Caco-2 (cell line): ENCODE results near the gene RPL6. TPM values are rescaled to one million over a fixed set of nuclear protein-coding genes. Genes with fewer than 3 reads are reported as not detected.
"Not testable (repeated sequence)": the region's sequence is repeated elsewhere in the genome, so short reads cannot be mapped to it uniquely, and the experiment has no call there.

ENCODE experiments used
- BruUV-seq: library from RNA; stranded (reverse); fragments of 400-500 nt; replicated peaks from 2 replicates; lab custom pipeline; 2021; lab: Mats Ljungman, UMichigan
- CTCF ChIA-PET: fragments of 300-600 bp; sonication (Branson Sonifier 250); formaldehyde crosslinking; loops from one replicate; lab custom pipeline; 2022; ENCODE audit warnings: antibody characterized with exemption; lab: Charles Lee
- POLR2A ChIA-PET: fragments of 300-600 bp; sonication (Branson Sonifier 250); formaldehyde crosslinking; loops from one replicate; lab custom pipeline; 2022; ENCODE audit warnings: antibody characterized with exemption; lab: Charles Lee
- DNase-seq, 2 experiments: peaks; one replicate each; pipeline versions ENCODE4 v3.0.0 to v3.0.0-alpha.2; 2020 to 2022
- H3K27me3 ChIP-seq: replicated peaks from 2 replicates; pipeline ENCODE4 v1.6.0; 2011; ENCODE audit warnings: low read length; ENCODE audit not compliant: control insufficient read depth, insufficient read depth
- H3K36me3 ChIP-seq: 2 replicates; pipeline ENCODE4 v1.5.1; 2011; ENCODE audit warnings: low read length; ENCODE audit not compliant: control insufficient read depth, insufficient read depth
- H3K4me1 ChIP-seq: fragments of 250-450 bp; sonication (Bioruptor Pico); 2 replicates; pipeline ENCODE4 v1.5.1; 2020; ENCODE audit warnings: mild to moderate bottlenecking
- H3K4me3 ChIP-seq: 2 replicates; pipeline ENCODE4 v1.5.1; 2011; ENCODE audit warnings: low read depth, mild to moderate bottlenecking, control low read depth, low read length
- H3K9me3 ChIP-seq: fragments of 250-450 bp; sonication (Bioruptor Pico); 2 replicates; pipeline ENCODE4 v1.5.1; 2020; ENCODE audit warnings: mild to moderate bottlenecking, moderate library complexity
- H3K27ac Mint-ChIP-seq: one replicate; pipeline ENCODE4 v1.8.0; 2022; ENCODE audit warnings: mixed read lengths; ENCODE audit not compliant: unreplicated experiment
- H3K27me3 Mint-ChIP-seq: one replicate; pipeline ENCODE4 v1.8.0; 2022; ENCODE audit warnings: mixed read lengths; ENCODE audit not compliant: insufficient read depth, unreplicated experiment
- H3K36me3 Mint-ChIP-seq: one replicate; pipeline ENCODE4 v1.8.0; 2022; ENCODE audit warnings: mild to moderate bottlenecking, mixed read lengths; ENCODE audit not compliant: insufficient read depth, unreplicated experiment
- H3K4me1 Mint-ChIP-seq: one replicate; pipeline ENCODE4 v1.8.0; 2022; ENCODE audit warnings: low read depth, mixed read lengths; ENCODE audit not compliant: unreplicated experiment
- H3K4me3 Mint-ChIP-seq: one replicate; pipeline ENCODE4 v1.8.0; 2022; ENCODE audit warnings: mild to moderate bottlenecking, moderate library complexity, mixed read lengths; ENCODE audit not compliant: unreplicated experiment
- H3K9me3 Mint-ChIP-seq: one replicate; pipeline ENCODE4 v1.8.0; 2022; ENCODE audit warnings: mixed read lengths; ENCODE audit not compliant: unreplicated experiment
- CTCF ChIP-seq, 2 experiments: fragments of 200-600 bp in 1 of 2; IDR thresholded peaks; 1 replicate in 1 of 2; 2 replicates in 1 of 2; pipeline versions ENCODE4 v1.5.1 to v1.8.0; 2011 to 2022; ENCODE audit warnings: antibody characterized with exemption in 1 of 2, control low read depth in 1 of 2, inconsistent platforms in 1 of 2, low read depth in 1 of 2, low read length in 1 of 2, mild to moderate bottlenecking in 1 of 2, moderate library complexity in 1 of 2; ENCODE audit not compliant: insufficient read depth in 1 of 2, severe bottlenecking in 1 of 2, unreplicated experiment in 1 of 2
- intact Hi-C: fragments of 100-400 bp; cut with micrococcal nuclease; formaldehyde crosslinking; loops from one replicate; pipeline ENCODE4 v1.10.0; 2022; ENCODE audit not compliant: unreplicated experiment
- total RNA-seq: library from RNA; stranded (reverse); gene quantifications from 2 replicates; pipeline ENCODE4 v1.2.3, GENCODE V29; 2022

RPL6 gene
- total RNA-seq, 1 experiment from 2014 or later = 1,460 TPM

- Histone ChIP-seq H3K9me3 (no peaks in the 10 kb centered on the region; the same call in 1 of the 2 replicates), H3K4me3 (no peak overlapping the region), H3K4me1 (no peaks in the 10 kb centered on the region), H3K27me3 (no peaks in the 10 kb centered on the region), H3K36me3 (no peaks in the 10 kb centered on the region)
- CTCF ChIA-PET = no interaction called here
- no peak for DNase-seq
- POLR2A ChIA-PET = no interaction called here
- Mint-ChIP-seq H3K4me1 (no peaks in the 10 kb centered on the region), H3K4me3 (no peak overlapping the region), H3K9me3 (no peaks in the 10 kb centered on the region), H3K27me3 (no peaks in the 10 kb centered on the region), H3K27ac (no peak overlapping the region), H3K36me3 (peaks cover 7% of the 10 kb centered on the region)
- BruUV-seq = no TSS peak
- no peak for TF ChIP-seq CTCF (IDR thresholded peaks at IDR 0.05; ENCODE audit: insufficient read depth in 1 of 2, low read depth in 1 of 2, low read length in 1 of 2, severe bottlenecking in 1 of 2, unreplicated experiment in 1 of 2)
- intact Hi-C loops = no loop called here
These were observed 30.4 kb upstream of the RPL6 start for GRCh38 chr12:112439769-112440168.

DNA sequence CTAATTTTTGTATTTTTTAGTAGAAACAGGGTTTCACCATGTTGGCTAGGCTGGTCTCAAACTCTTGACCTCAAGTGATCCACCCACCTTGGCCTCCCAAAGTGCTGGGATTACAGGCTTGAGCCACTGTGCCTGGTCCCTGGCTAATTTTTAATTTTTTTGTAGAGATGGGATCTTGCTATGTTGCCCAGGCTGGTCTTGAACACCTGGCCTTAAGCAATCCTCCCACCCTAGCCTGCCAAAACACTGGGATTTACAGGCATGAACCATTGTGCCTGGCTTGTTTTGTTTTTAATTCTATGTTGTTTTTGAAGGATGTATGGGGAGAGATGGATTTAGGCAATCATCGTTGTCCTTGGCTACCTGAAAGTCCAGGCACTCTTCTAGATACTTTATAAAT is 29.2 kb upstream of the RPL6 start:
- CTCF ChIA-PET, H3K36me3 Mint-ChIP-seq, H3K9me3 ChIP-seq, H3K4me3 ChIP-seq, H3K9me3 Mint-ChIP-seq, DNase-seq, H3K4me1 ChIP-seq, H3K4me1 Mint-ChIP-seq, H3K4me3 Mint-ChIP-seq, H3K27ac Mint-ChIP-seq, H3K27me3 Mint-ChIP-seq, H3K36me3 ChIP-seq, H3K27me3 ChIP-seq, intact Hi-C loops, POLR2A ChIA-PET, BruUV-seq: not testable (repeated sequence)

DNA sequence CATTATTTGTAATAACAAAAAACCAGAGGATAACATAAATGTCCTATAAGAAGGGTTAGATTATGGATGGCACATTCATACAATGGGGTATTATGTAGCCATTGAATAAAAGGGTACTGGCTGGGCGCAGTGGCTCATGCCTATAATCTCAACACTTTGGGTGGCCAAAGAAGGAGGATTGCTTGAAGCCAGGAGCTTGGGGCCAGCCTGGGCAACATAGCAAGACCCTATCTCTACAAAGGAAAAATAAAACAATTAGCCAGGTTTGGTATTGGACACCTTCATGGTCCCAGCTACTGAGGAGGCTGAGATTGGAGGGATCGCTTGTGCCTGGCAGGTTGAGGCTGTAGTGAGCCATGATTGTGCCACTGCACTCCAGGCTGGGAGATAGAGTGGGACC is 24.1 kb upstream of the RPL6 start:
- Mint-ChIP-seq H3K4me3 (no peak overlapping the region), H3K9me3 (no peaks in the 10 kb centered on the region), H3K27me3 (no peaks in the 10 kb centered on the region), H3K4me1 (no peaks in the 10 kb centered on the region), H3K36me3 (peaks cover 21% of the 10 kb centered on the region), H3K27ac (no peak overlapping the region)
- intact Hi-C loops = no loop called here
- no peak for DNase-seq
- TF ChIP-seq CTCF (IDR thresholded peaks at IDR 0.05; ENCODE audit: insufficient read depth in 1 of 2, low read depth in 1 of 2, low read length in 1 of 2, severe bottlenecking in 1 of 2, unreplicated experiment in 1 of 2) = no peak
- no peak overlapping the region for H3K4me3 ChIP-seq
- no peaks in the 10 kb centered on the region; the same call in 1 of the 2 replicates for H3K9me3 ChIP-seq
- no peaks in the 10 kb centered on the region for H3K4me1 ChIP-seq
- BruUV-seq = no TSS peak
- POLR2A ChIA-PET = no interaction called here
- no peaks in the 10 kb centered on the region for H3K27me3 ChIP-seq
- H3K36me3 ChIP-seq = no peaks in the 10 kb centered on the region; the same call in 1 of the 2 replicates
- CTCF ChIA-PET = no interaction called here

DNA sequence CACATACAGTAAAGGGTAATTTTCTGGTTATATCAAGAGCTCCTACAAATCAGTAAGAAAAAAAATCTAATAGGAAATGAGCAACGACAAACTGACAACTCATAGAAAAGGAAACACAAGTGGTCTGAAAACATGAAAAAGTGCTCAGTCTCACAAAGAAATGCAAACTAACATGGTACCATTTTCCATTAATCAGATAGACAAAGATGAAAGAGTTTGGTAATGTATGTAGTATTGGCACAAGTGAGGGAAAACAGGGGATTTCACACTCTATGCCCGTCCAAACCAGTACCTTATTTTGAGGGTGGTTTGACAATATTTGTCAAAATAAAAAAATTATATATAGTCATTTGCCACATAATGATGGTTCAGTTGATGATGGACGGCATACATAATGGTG is 22.6 kb upstream of the RPL6 start:
- no peak for TF ChIP-seq CTCF (IDR thresholded peaks at IDR 0.05; ENCODE audit: insufficient read depth in 1 of 2, low read depth in 1 of 2, low read length in 1 of 2, severe bottlenecking in 1 of 2, unreplicated experiment in 1 of 2)
- BruUV-seq = no TSS peak
- Mint-ChIP-seq H3K4me1 (no peaks in the 10 kb centered on the region), H3K27ac (no peak overlapping the region), H3K36me3 (peaks cover 25% of the 10 kb centered on the region), H3K4me3 (no peak overlapping the region), H3K9me3 (no peaks in the 10 kb centered on the region), H3K27me3 (no peaks in the 10 kb centered on the region)
- H3K9me3 ChIP-seq = no peaks in the 10 kb centered on the region; the same call in 1 of the 2 replicates
- ChIA-PET POLR2A (no interaction called here), CTCF (no interaction called here)
- no peak for DNase-seq
- intact Hi-C loops = no loop called here
- no peaks in the 10 kb centered on the region for H3K4me1 ChIP-seq
- H3K27me3 ChIP-seq = no peaks in the 10 kb centered on the region
- H3K36me3 ChIP-seq = no peaks in the 10 kb centered on the region; the same call in 1 of the 2 replicates
- H3K4me3 ChIP-seq = no peak overlapping the region
